ENCODE results near the gene LRMDA. TPM values are rescaled to one million over a fixed set of nuclear protein-coding genes. Genes with fewer than 3 reads are reported as not detected.

LRMDA gene
- total and polyA plus RNA-seq, 2 of the 8 experiments (the other 6 are each of a cell fraction or from before 2014, with no cell fraction given): 0.86 to 2.8 TPM

DNA sequence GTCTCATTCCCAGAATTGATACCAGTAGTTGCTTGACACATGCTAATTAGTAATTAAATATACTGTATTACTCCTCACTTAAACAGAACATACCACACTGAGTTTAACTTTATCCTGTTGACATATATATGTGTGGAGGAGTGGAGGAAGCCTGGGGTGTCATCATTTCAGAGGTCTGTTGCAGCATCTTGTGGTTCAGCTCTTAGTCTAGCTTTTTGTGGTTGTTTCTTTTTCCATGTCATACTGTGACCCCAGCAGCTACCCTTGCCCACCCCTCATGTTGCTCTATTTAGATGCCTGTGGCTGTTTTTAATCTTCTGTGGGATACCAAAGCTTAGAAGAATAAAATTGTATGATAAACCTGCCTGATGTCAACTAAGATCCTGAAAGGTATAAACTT, 875.4 kb downstream of the LRMDA start (continued):
- TF ChIP-seq CBX8 (IDR thresholded peaks at IDR 0.05; ENCODE audit: borderline replicate concordance, low read depth, low read length) (no peak), YY1 (IDR thresholded peaks at IDR 0.05; ENCODE audit: low read depth, low read length) (no peak)
- TF ChIP-seq, protein P1, sequence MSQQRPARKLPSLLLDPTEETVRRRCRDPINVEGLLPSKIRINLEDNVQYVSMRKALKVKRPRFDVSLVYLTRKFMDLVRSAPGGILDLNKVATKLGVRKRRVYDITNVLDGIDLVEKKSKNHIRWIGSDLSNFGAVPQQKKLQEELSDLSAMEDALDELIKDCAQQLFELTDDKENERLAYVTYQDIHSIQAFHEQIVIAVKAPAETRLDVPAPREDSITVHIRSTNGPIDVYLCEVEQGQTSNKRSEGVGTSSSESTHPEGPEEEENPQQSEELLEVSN (IDR thresholded peaks at IDR 0.05): no peak
